Hypothalamus (tissue), 51 donors: ENCODE results near the gene TOP2B.
A peak's percentile ranks its signal among the peaks of the same experiment; 100 is the strongest.

Source experiments
- DNase-seq, 51 donors: peaks; one replicate each; lab custom pipeline; 2025; lab: John Stamatoyannopoulos, UW

Gene TOP2B

DNA sequence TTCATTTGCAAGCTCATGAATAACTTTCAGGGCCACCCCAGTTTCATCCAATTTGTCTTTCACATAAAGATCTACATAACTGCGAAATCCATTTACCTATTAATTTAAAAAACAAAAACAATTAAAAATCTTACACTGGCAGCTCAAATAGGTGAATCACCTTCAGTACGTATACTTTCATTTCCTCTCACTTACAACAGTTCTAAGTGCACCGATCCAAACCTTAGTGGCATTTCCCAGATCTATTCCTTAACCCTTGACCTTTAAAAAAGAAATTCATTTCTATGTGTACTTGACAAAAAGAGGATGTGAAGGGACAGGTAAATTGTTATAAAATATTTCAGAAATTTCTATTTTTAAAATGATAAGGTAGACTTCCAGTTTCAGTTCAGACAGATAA is 30.8 kb downstream of the TOP2B start:
- DNase-seq: no peak

DNA sequence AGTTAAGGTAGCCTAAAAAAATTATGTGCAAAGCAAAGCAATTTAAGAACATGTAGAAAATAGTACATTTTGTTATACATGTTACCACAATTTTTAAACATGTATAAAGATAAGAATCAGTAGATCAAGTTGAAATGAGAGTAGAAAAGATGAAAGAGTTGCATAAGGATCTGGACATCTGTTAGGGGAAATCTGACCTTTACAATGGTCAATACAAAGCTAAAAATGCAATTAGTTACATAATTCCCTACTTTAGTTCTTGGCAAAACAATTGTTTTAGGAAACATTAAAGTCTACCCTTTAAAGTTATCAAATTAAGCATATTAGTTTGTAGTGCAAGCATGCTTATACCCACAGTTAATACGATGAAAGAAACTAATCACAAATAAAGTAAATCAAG is 32.7 kb downstream of the TOP2B start:
- DNase-seq: no peak

DNA sequence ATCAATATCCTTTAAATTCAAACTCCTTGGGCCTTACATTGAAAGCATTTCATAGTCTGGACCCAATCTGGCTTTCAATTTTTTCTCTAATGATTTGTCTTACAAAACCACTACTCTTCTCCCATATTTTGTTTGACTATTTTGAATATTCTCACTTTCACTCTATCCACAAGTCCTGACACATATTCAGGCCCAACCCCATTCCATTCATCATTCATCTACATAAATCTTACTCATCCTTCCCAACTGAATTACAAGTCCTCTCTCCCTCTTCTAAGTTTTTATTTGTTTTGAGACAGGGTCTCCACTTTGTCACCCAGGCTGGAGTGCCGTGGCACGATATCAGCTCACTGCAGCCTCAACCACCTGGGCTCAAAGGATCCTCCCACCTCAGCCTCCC is 43.6 kb downstream of the TOP2B start:
- DNase-seq: no peak

DNA sequence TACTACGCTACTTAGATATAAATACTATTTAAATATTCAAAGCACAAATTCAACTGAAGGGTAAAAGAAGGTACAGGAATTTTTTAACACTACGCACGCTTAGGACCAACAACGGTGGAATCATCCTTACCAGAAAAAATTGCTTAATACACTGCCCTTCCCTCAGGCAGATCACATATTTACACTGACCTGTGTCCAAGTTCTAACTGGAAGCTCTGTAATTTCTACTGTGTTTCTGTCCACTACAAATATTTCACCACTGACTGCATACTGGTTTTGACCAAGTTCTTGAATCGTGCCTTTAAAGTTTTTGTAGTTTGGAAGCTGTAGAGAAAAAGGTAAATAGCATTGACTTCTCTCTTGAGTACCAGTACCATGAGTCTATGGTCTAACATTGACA is 44.2 kb downstream of the TOP2B start:
- no peak for DNase-seq

DNA sequence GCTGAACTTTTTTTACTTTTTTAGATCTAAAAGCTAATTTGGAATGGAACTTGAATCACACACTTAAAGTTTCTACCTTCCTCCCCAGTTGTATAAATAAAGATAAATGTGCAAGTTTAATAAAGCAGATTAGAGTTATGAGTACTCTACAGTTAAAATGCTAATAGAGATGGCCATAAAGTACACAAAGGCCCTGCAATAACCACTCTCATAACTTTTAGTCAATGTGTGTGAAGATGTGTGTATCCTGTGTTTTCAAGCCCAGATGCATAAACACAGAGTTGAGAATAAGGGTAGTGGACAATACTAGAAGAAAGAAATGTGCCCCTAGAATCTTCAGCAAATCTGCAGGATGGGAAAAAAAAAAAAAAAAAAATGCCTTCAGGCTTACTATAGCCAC is 45.3 kb downstream of the TOP2B start:
- DNase-seq: no peak

DNA sequence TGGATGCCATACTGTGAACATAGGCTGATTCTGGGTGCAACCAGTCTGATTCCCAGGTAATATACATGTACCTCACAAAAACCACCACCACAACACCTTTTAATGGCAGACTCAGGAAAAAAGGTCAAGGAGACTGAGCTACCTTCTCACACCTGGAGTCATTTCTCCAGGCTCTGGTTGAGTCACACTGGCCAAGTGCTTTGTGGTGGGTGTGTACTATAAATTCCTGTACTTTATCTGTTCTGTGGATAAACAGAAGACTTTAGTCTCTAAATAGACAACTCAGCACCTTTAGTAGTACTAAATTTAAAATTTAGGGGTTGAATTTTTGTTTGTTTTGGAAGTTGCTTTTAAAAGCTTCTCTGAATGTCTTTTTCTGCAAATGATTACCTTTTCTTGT is 46.7 kb downstream of the TOP2B start:
- DNase-seq: no peak

DNA sequence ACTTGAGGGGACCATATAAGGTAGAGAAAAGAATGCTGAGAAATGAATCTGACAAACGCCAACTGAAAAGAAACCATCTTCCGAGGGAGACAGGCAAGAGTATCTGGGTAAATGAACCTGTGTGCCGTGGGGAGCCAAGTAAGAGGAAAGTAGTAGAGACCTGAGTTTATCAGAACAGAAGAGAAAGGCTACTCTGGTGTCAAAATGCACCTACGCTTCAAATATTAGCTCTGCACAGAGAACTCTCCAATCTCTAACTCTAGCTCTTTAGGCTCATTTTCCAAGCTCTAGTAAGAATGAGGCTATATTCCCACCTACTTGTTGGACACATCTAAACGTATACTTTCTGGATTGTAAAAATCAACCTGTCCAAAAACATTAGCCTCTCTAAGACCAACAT is 53.5 kb downstream of the TOP2B start:
- DNase-seq: no peak

DNA sequence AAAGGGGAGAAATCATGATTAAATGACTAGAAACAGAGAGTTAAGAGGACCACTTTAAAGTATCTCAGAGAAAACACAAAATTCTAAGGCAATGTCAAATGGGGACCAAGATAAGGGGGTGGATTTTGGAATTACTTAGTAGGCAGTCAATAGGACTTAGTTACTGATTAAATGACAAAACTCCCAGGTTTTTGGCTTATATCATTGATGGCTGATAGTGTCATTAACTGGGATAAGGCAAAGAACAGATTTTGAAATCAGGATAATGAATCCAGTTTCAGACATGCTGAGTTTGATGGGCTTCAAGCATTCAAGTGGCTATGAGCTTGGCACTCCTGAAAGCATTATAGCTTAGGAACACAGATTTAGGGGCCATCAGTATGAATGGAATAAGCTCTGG is 53.9 kb downstream of the TOP2B start:
- DNase-seq: no peak

DNA sequence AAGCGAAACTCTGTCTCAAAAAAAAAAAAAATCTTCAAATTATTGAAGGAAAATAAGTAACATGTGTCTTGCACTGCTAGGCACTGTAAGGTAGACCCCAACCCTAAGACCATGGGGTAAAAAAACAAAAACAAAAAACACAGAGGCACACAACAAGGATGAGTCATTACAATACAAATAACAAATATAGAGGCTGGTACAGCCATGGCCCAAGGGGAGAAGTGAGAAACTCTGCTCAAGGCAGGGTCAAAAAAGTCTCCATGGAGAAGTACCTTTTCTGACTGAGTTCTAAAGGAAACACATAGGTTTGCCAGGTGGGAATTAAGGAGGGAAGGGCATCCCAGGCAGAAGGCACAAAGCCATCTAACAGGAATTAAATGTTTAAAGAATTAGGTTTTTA is 54.5 kb downstream of the TOP2B start:
- DNase-seq: no peak

DNA sequence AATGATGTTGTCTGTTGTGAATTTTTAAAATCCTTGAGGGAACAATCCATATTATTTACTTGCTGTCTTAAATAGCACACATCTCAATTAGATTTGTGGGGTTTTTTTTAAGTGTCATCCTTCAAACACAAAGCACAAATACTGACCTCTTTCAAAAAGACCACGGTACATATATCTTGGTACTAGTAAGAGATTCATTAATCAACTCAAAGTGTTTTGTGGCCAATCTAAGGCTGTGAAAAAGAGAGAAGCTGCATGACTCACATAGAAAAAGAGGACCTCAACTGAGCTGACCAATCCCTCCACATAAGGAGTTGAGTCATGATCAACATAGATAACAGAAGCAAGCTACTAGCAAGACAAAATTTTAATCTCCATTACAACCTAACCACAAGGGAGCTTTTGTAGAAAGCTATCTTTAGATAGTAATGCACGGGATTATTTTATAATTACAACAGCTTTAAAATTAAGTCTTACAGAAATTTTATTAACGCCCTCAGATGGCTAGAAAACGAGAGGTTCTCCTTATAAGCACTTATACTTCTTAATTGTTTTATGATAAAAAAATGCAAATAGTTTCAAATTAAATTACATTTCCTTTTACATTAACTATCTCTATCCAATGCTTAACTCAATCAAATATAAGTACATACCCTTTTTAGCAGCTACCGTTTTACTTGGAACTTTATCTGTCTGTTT is 60.5 kb downstream of the TOP2B start:
- DNase-seq: no peak

DNA sequence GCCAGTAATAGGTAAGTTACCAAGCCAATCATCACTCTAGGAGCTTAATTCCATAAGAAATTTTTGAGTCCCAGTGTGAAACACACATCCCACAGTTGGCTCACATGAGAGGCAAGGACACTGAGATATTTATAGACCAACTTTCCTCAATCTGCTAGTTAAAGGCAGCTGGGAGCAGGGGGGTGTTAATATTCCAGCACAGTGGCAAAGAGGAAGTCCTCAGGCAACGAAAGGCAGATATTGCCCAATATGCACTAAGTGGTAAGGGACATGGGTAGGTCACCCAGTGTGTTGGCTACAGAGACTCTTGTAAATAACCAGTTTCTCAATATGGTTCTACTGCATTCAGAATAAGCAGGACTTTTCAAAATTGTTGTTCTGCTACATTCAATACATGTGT is 61.0 kb downstream of the TOP2B start:
- no peak for DNase-seq

DNA sequence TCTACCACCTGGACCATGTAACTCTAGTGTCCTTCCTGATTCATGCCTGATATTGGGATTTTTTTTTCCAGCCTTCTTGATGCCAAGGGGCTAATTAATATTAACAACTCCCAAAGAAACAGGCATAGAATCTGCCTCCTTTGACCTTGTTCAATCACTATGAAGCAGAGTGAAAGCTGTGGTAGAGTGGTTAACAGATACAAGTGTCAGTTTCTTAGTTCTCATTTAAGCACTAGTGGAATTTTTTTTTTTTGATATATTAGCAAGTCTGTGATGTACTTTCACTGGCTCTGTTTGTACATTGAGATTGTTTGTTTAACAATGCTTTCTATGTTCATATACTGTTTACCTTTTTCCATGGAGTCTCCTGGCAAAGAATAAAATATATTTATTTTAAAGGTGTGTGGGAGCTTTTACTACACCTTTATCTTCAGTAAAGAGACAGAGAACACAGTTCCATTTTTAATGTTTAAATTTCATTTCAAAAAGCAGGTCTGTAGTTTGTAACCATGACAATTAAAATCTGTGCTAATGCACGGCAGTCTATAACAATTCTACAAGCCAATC is 67.1 kb downstream of the TOP2B start:
- no peak for DNase-seq

DNA sequence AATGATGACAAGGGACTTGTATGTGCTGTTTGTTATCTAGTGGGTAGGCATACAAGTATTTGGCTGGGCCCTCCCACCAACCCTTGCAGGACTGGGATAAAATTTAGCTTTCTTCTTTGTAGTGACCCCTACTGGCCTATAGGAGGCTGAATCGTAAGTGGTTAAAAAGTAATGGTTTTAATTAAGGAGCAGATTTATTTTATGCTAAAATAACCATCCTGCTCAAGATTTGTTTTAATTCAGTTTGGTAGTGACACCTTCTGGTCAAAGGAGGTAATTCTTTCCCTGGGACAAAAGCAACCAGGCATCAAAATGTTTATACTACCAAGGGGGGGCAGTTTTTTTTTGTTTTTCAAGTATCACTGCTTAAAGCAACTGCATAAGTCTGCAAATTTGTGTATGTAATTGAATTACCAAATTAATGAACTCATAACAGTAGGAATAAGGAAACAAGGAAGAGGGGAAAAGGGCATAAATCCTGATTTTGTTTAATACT is 70.7 kb downstream of the TOP2B start:
- peak in 2 of 51 donors; percentile 7 to 53 for DNase-seq

DNA sequence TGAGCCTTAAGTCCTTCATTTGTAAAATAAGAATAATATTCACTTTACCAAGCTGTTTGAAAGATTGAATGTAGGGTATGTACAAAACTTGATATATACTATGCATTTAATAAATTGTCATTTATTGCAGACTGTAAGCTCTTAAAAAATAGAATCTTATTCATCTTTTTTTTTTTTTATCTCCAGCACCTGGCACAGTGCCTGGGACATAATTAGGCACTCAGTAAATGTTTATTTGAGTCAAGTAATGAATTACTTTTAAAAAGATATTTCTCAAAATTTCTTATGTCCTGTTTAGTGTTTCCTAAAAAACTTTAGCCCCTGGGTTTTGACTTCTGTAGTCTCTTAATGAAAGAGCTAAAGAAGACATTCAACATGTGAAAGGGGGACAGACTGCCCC is 71.7 kb downstream of the TOP2B start:
- DNase-seq: no peak

DNA sequence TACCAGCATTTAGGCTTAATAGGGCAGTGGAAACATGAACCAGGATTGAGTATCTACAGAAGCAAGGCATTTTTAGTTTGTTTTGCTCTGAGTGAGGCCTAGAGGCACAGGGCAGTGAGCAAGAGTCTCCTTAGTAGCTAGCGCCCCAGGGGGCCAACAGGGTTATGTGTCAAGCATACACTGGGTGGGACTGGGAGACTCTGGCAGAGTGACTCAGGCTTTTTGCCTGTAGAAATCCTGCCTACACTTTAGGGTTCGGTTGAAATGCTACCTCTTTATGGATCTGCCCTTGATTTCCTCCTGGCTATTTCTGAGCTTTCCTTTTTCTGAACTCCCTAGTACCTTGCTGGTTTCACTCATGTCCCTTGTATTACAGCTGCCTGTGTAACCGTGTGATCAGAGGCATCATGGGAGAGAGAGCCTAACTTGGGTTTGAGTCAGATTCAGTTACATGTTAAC is 72.2 kb downstream of the TOP2B start:
- DNase-seq: no peak

DNA sequence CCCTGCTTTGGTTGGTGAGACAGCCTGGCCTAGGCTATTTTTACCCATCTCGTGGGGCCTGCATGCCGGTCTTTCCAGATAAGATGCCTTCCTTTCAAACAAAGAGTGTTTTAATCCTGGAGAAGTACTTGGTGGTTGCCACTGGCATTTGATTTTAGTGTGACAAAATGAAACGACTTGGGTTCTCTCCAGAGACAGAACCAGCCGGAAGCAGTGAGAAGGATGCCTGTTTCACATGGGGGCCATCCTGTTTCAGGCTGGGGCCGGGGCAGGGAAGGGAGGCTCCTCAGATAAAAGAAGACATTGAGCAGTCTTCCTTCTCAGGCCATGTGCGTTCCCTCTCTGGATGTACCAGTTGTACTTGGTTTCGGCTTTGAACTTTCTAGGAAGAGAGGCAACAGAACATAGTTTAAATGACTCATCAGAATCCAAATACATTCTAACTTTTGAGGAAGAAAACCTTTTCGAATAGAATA is 74.9 kb downstream of the TOP2B start:
- DNase-seq: no peak

DNA sequence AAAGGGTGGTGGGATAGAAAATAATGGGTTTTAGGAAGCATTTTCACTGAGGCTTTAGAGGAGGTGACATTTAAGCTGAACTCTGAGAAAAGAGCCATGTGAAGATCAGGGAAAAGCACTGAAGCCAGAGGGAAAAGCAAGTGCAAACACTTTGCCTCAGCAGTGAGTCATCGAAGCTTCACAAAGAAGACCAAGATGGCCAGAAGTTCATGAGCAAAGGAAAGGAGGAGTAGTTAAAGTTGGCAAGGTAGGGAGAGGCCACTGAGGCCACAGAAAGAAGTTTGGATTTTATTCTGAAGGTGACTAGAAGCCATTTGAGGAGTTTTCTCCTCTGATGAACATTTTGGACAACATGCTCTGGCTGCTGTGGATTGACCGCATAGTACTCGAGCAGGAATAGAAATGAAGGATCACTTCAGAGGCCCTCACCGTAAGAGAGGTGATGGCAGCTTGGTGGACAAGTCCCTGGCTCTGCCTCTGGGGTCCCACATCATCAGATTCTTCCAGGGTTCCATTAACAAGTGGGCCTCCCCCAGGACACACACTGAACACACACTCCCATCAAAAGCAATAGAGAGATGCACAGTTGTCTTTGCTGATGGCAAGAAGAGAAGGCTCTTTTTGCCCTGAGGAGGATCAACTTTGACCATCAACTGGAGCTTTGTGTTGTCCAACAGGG is 75.5 kb downstream of the TOP2B start:
- no peak for DNase-seq

DNA sequence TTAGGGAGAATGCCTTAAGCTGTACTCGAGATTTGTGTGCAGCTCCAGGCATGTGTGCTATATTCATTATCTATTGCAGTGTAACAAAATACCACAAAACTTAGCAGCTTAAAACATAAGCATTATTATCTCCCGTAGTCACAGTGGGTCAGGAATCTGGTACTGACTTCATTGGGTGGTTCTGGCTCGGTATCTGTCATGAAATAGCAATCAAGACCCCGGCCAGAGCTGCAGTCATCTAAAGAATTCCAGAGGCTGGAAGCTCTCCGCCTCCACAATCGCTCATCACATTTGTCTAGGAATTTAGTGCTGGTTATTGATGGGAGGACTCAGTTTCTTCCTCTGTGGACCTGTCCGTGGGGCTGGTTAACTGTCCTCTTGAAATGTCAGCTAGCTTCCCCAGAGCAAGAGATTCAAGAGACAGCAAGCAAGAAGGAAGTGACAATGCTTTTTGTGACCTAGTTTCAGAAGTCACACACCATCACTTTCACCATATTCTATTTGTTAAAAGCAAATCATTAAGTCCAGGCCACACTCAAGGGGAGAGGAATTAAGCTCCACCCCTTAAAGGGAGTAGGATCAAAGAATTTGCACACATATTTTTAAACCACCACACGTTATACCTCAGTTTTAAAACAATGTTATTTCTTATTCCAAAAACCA is 76.1 kb downstream of the TOP2B start:
- no peak for DNase-seq

DNA sequence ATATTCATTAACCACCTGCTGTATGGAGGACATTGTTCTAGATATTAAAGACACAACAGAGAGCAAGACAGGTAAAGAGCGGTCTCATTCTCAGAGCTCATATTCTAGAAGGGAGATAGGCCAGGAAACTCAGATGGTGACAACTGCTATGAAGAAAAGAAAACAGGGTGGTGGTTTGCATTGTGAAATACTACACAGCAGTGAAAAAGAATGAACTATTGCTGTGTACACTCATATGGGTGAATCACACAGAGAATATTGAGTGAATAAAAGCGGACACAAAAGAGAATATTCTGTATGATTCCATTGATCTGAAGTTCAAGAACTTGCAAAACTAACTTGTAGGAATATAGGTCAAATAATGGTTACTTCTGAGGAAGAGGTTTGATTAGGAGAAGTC is 76.7 kb downstream of the TOP2B start:
- no peak for DNase-seq

DNA sequence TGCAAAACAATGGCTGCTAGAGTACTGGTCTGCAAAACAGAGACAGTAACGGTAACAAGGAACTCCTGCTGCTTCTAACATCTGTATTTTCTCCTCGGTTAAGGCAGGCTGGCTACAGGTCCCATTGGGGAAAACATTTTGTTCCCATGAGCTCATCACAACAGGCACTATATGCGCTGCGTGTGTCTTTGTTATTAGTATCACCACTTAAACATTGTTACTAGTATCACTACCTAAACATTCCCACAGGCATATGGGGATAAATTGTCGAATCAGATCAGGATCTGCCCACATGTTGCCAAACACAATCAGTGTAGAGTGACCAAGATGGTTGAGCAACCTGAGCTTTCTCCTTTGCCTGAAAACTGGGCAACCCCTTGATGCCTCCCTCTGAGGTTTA is 77.2 kb downstream of the TOP2B start:
- no peak for DNase-seq

DNA sequence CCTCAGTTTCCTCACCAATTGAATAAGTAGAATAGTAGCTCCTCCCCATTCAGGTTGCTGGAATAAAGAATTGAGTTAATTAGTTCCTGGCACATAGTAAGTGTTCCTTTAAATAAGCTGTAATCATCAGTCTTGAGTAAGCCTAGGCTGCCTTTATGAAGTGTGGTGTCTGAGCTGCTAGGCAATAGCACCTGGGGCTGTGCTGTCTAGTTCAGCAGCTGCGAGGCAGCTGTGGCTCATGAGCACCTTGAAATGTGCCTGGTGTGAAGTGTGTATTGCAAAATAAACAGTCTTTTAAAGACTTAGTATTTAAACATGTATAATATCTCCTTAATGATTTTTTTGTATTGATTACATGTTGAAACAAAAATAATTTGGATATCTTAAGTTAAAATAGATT is 77.6 kb downstream of the TOP2B start:
- DNase-seq: no peak
